Calu3 (cell line): ENCODE data around the gene FRMD5. TPM values are rescaled to one million over a fixed set of nuclear protein-coding genes. Genes with fewer than 3 reads are reported as not detected.

Experiments
- BruUV-seq: library from RNA; stranded (reverse); fragments of 400-500 nt; replicated peaks from 2 replicates; lab custom pipeline; 2021; lab: Mats Ljungman, UMichigan
- CTCF ChIA-PET: fragments of 300-600 bp; sonication (Branson Sonifier 250); formaldehyde crosslinking; loops from one replicate; lab custom pipeline; 2022; ENCODE audit warnings: antibody characterized with exemption; lab: Charles Lee
- DNase-seq: peaks from one replicate; pipeline ENCODE4 v3.0.0; 2022
- H3K27ac Mint-ChIP-seq: one replicate; pipeline ENCODE4 v1.8.0; 2022; ENCODE audit warnings: mixed read lengths; ENCODE audit not compliant: unreplicated experiment
- H3K27me3 Mint-ChIP-seq: one replicate; pipeline ENCODE4 v1.8.0; 2022; ENCODE audit warnings: mixed read lengths; ENCODE audit not compliant: unreplicated experiment
- H3K36me3 Mint-ChIP-seq: one replicate; pipeline ENCODE4 v1.8.0; 2022; ENCODE audit warnings: mild to moderate bottlenecking, moderate library complexity, mixed read lengths; ENCODE audit not compliant: insufficient read depth, unreplicated experiment
- H3K4me1 Mint-ChIP-seq: one replicate; pipeline ENCODE4 v1.8.0; 2022; ENCODE audit warnings: mild to moderate bottlenecking, low read depth, mixed read lengths; ENCODE audit not compliant: unreplicated experiment
- H3K4me3 Mint-ChIP-seq: one replicate; pipeline ENCODE4 v1.8.0; 2022; ENCODE audit warnings: mild to moderate bottlenecking, low read depth, moderate library complexity, mixed read lengths; ENCODE audit not compliant: unreplicated experiment
- H3K9me3 Mint-ChIP-seq: one replicate; pipeline ENCODE4 v1.8.0; 2022; ENCODE audit warnings: low read depth, mixed read lengths; ENCODE audit not compliant: unreplicated experiment
- intact Hi-C: fragments of 100-400 bp; cut with micrococcal nuclease; formaldehyde crosslinking; loops from one replicate; pipeline ENCODE4 v1.10.0; 2022; ENCODE audit not compliant: unreplicated experiment
- total RNA-seq: library from RNA; stranded (reverse); gene quantifications from 2 replicates; pipeline ENCODE4 v1.2.3, GENCODE V29; 2022
- TF ChIP-seq, protein P1 (sequence below): fragments of 200-600 bp; IDR thresholded peaks from one replicate; pipeline ENCODE4 v1.8.0; 2022; ENCODE audit warnings: antibody characterized with exemption; ENCODE audit not compliant: unreplicated experiment

FRMD5 gene
- total RNA-seq, 1 experiment from 2014 or later = 10.9 TPM

DNA sequence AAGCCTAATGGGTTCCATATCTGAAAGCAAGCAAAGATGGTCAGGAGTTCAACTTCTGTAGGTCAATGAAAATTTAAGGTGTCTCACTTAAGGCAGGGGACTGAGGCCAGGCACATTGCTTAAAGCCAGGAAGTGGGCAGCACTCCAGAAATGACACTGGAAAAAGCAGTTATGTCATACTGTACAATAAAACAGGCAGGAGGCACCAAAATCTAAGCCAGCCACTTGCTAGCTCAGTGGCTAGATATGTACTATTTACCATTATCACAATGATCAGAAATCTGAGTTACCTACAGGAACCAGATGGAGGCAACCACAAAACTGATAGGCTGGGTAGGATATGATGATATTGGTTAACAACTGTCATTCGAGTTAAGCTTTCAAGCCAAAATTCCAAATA is 57.3 kb downstream of the FRMD5 start:
- H3K4me3 Mint-ChIP-seq = no peak overlapping the region
- peak; percentile 16 for DNase-seq
- peaks cover 16% of the 10 kb centered on the region for H3K4me1 Mint-ChIP-seq
- no peaks in the 10 kb centered on the region for H3K36me3 Mint-ChIP-seq
- TF ChIP-seq, protein P1, sequence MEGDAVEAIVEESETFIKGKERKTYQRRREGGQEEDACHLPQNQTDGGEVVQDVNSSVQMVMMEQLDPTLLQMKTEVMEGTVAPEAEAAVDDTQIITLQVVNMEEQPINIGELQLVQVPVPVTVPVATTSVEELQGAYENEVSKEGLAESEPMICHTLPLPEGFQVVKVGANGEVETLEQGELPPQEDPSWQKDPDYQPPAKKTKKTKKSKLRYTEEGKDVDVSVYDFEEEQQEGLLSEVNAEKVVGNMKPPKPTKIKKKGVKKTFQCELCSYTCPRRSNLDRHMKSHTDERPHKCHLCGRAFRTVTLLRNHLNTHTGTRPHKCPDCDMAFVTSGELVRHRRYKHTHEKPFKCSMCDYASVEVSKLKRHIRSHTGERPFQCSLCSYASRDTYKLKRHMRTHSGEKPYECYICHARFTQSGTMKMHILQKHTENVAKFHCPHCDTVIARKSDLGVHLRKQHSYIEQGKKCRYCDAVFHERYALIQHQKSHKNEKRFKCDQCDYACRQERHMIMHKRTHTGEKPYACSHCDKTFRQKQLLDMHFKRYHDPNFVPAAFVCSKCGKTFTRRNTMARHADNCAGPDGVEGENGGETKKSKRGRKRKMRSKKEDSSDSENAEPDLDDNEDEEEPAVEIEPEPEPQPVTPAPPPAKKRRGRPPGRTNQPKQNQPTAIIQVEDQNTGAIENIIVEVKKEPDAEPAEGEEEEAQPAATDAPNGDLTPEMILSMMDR = no peak
- CTCF ChIA-PET = no interaction called here
- intact Hi-C loops = no loop called here
- H3K27ac Mint-ChIP-seq = no peak overlapping the region
- no peaks in the 10 kb centered on the region for H3K27me3 Mint-ChIP-seq
- no peaks in the 10 kb centered on the region for H3K9me3 Mint-ChIP-seq
- BruUV-seq = no TSS peak

DNA sequence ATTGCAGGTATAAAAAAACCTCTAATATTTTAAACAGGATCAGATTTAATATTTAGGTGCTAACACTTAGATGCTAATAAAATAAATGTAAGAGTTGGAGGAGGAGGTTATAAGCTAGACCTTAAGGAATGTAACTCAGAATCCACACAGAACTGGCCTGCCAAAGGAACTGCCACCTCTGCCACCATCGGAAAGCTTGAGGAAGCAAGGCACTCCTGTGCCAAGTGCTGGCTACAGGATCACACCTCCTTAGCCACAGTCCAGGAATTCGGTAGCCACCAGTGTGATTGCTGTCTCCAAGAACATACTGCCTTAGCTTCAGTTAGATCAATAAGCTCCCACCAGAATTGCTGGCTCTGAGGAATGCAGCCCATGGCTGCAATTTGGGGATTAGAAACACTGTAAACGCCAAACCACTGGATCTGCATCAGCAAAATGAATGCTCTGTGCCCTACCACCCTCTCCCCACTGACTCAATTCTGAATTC is 58.0 kb downstream of the FRMD5 start:
- H3K27ac Mint-ChIP-seq = no peak overlapping the region
- intact Hi-C loops = no loop called here
- no peaks in the 10 kb centered on the region for H3K27me3 Mint-ChIP-seq
- peaks cover 9% of the 10 kb centered on the region for H3K4me1 Mint-ChIP-seq
- peak; percentile 2 for DNase-seq
- CTCF ChIA-PET = interaction anchor here (0.5 kb wide), 1 partner anchor 51 kb away, joined by 3 read pairs; no protein-coding TSS in a partner anchor
- no peaks in the 10 kb centered on the region for H3K9me3 Mint-ChIP-seq
- no peak overlapping the region for H3K4me3 Mint-ChIP-seq
- no peaks in the 10 kb centered on the region for H3K36me3 Mint-ChIP-seq
- no TSS peak for BruUV-seq
- TF ChIP-seq, protein P1 = no peak

DNA sequence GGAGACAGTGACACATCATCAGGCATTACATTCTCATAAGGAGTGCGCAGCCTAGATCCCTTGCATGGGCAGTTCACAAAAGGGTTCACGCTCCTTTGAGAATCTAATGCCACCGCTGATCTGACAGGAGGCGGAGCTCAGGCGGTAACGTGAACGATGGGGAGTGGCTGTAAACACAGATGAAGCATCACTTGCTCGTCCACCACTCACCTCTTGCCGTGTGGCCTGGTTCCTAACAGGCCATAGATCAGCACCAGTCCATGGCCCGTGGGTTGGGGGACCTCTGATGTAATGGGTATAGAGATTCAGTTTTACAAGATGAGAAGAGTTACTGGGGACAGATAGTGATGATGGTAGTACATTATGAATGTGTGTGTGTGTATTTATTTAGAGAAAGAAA is 63.0 kb downstream of the FRMD5 start:
- intact Hi-C loops = no loop called here
- CTCF ChIA-PET = no interaction called here

DNA sequence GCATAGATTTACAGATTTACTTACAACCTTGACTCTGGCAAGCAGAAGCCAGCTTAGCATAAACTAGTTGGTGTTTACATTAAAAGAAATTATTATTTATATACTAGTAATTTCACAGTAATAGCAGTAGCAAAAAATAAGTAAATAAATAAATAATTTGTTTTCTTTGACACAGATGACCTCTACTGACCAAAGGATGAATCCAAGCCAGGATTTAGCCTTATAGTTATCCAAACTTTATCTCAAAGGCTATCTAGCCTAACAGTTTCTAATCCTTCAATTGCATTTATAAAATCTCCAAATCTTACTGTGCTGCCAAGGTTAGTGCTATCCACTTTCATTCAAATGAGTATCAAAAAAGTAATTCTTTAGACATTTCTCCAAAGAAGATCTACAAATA is 64.3 kb downstream of the FRMD5 start:
- no peak overlapping the region for H3K27ac Mint-ChIP-seq

More for the DNA sequence above, 63.0 kb downstream of the FRMD5 start:
- Mint-ChIP-seq H3K36me3 (no peaks in the 10 kb centered on the region), H3K4me1 (no peaks in the 10 kb centered on the region), H3K9me3 (no peaks in the 10 kb centered on the region), H3K27me3 (no peaks in the 10 kb centered on the region), H3K27ac (no peak overlapping the region), H3K4me3 (no peak overlapping the region)
- BruUV-seq = no TSS peak
- TF ChIP-seq, protein P1 = no peak
- no peak for DNase-seq

More for the DNA sequence above, 64.3 kb downstream of the FRMD5 start:
- CTCF ChIA-PET = no interaction called here
- intact Hi-C loops = no loop called here
- Mint-ChIP-seq H3K4me1 (peaks cover 8% of the 10 kb centered on the region), H3K36me3 (no peaks in the 10 kb centered on the region), H3K27me3 (no peaks in the 10 kb centered on the region), H3K9me3 (no peaks in the 10 kb centered on the region), H3K4me3 (no peak overlapping the region)
- TF ChIP-seq, protein P1 = no peak
- no TSS peak for BruUV-seq
- DNase-seq = no peak
